ENCODE measurements around the gene SCNN1A. TPM values are rescaled to one million over a fixed set of nuclear protein-coding genes. Genes with fewer than 3 reads are reported as not detected.

SCNN1A gene
- total and polyA plus RNA-seq, 5 experiments from 2014 or later, result 0.06 to 4.7 (median 0.65) TPM

- Mint-ChIP-seq H3K27me3 (peaks cover 0 to 6% (median 0%) of the 10 kb centered on the region in 5 donors), H3K9me3 (no peaks in the 10 kb centered on the region), H3K27ac (peak overlapping the region; percentile 60 to 92 (median 84)), H3K4me1 (peaks cover 37 to 70% (median 62%) of the 10 kb centered on the region in 4 donors), H3K4me3 (peak overlapping the region in 1 of 10 donors; percentile 31), H3K36me3 (peaks cover 0 to 43% (median 10%) of the 10 kb centered on the region in 3 donors)
- peak; percentile 23 to 33 for ATAC-seq
- POLR2A ChIA-PET, result interaction anchor here (0.6 to 1.8 kb wide), 12 partner anchors 9 to 144 kb away, joined by 3 to 9 read pairs (median 4); partner anchors contain the start of genes TAPBPL, TNFRSF1A and VAMP1
- peak in 1 of 10 donors; percentile 27 for DNase-seq
These were observed 48.8 kb downstream of the SCNN1A start for GRCh38 chr12:6326316-6327228.

GRCh38 chr12:6324936-6325750 lies 50.2 kb downstream of the SCNN1A start:
- Mint-ChIP-seq H3K9me3 (no peaks in the 10 kb centered on the region), H3K36me3 (peaks cover 0 to 28% (median 0%) of the 10 kb centered on the region in 3 donors), H3K4me3 (peak overlapping the region in 9 of 10 donors; percentile 4 to 78 (median 66)), H3K4me1 (peaks cover 33 to 66% (median 56%) of the 10 kb centered on the region in 4 donors), H3K27ac (peak overlapping the region; percentile 80 to 94 (median 90)), H3K27me3 (peaks cover 0 to 5% (median 0%) of the 10 kb centered on the region in 5 donors)
- DNase-seq (no peak), ATAC-seq (peak in 1 of 2 donors; percentile 11)
- POLR2A ChIA-PET, result interaction anchor here (0.9 to 1.7 kb wide), 6 partner anchors 10 to 215 kb away, joined by 3 to 16 read pairs (median 3); partner anchors contain the start of gene MRPL51

GRCh38 chr12:6323995-6324711 lies 51.2 kb downstream of the SCNN1A start:
- H3K4me1 Mint-ChIP-seq, result peaks cover 42 to 76% (median 64%) of the 10 kb centered on the region in 4 donors
- POLR2A ChIA-PET, result interaction anchor here (0.6 to 2.7 kb wide), 9 partner anchors 11 to 216 kb away, joined by 3 to 31 read pairs (median 6); partner anchors contain the start of gene MRPL51
- peaks cover 0 to 22% (median 0%) of the 10 kb centered on the region in 3 donors for H3K36me3 Mint-ChIP-seq
- ATAC-seq (no peak), DNase-seq (no peak)
- peak overlapping the region; percentile 75 to 96 (median 84) for H3K4me3 Mint-ChIP-seq
- peak overlapping the region; percentile 89 to 96 (median 92) for H3K27ac Mint-ChIP-seq
- H3K9me3 Mint-ChIP-seq, result no peaks in the 10 kb centered on the region
- H3K27me3 Mint-ChIP-seq, result peaks cover 0 to 10% (median 0%) of the 10 kb centered on the region in 5 donors

GRCh38 chr12:6323340-6323994 lies 51.9 kb downstream of the SCNN1A start:
- H3K36me3 Mint-ChIP-seq, result peaks cover 0 to 16% (median 0%) of the 10 kb centered on the region in 3 donors
- peaks cover 45 to 79% (median 69%) of the 10 kb centered on the region in 4 donors for H3K4me1 Mint-ChIP-seq
- peaks cover 0 to 10% (median 0%) of the 10 kb centered on the region in 5 donors for H3K27me3 Mint-ChIP-seq
- DNase-seq (peak in 7 of 10 donors; percentile 26 to 61 (median 41)), ATAC-seq (peak; percentile 82)
- no peaks in the 10 kb centered on the region for H3K9me3 Mint-ChIP-seq
- peak overlapping the region; percentile 75 to 96 (median 84) for H3K4me3 Mint-ChIP-seq
- POLR2A ChIA-PET, result interaction anchor here (0.6 to 2.7 kb wide), 12 partner anchors 12 to 214 kb away, joined by 3 to 31 read pairs (median 4); no protein-coding TSS in a partner anchor
- peak overlapping the region; percentile 89 to 96 (median 92) for H3K27ac Mint-ChIP-seq

GRCh38 chr12:6322969-6323339 lies 52.4 kb downstream of the SCNN1A start:
- no peak for DNase-seq
- Mint-ChIP-seq H3K9me3 (no peaks in the 10 kb centered on the region), H3K4me3 (peak overlapping the region; percentile 75 to 96 (median 84)), H3K36me3 (peaks cover 0 to 11% (median 0%) of the 10 kb centered on the region in 3 donors), H3K27ac (peak overlapping the region; percentile 89 to 96 (median 92)), H3K27me3 (peaks cover 0 to 10% (median 0%) of the 10 kb centered on the region in 5 donors), H3K4me1 (peaks cover 49 to 82% (median 74%) of the 10 kb centered on the region in 4 donors)
- ATAC-seq, result peak in 1 of 2 donors; percentile 15
- POLR2A ChIA-PET, result interaction anchor here (0.7 to 2.7 kb wide), 11 partner anchors 12 to 215 kb away, joined by 3 to 31 read pairs (median 5); no protein-coding TSS in a partner anchor

GRCh38 chr12:6322352-6322751 lies 53.0 kb downstream of the SCNN1A start:
- peak overlapping the region; percentile 29 to 94 (median 83) for H3K27ac Mint-ChIP-seq
- H3K4me3 Mint-ChIP-seq, result peak overlapping the region in 1 of 10 donors; percentile 44
- ATAC-seq (no peak), DNase-seq (no peak)
- H3K27me3 Mint-ChIP-seq, result peaks cover 0 to 10% (median 0%) of the 10 kb centered on the region in 5 donors
- H3K9me3 Mint-ChIP-seq, result no peaks in the 10 kb centered on the region
- peaks cover 53 to 87% (median 80%) of the 10 kb centered on the region in 4 donors for H3K4me1 Mint-ChIP-seq
- H3K36me3 Mint-ChIP-seq, result peaks cover 0 to 10% (median 0%) of the 10 kb centered on the region in 3 donors
- POLR2A ChIA-PET, result interaction anchor here (0.7 to 2.7 kb wide), 7 partner anchors 13 to 215 kb away, joined by 3 to 31 read pairs (median 4); no protein-coding TSS in a partner anchor

GRCh38 chr12:6321905-6322304 lies 53.5 kb downstream of the SCNN1A start:
- no peaks in the 10 kb centered on the region for H3K9me3 Mint-ChIP-seq
- peak overlapping the region; percentile 61 to 94 (median 83) for H3K27ac Mint-ChIP-seq
- ATAC-seq (no peak), DNase-seq (no peak)
- H3K4me1 Mint-ChIP-seq, result peaks cover 53 to 86% (median 80%) of the 10 kb centered on the region in 4 donors
- peak overlapping the region in 5 of 10 donors; percentile 26 to 50 (median 44) for H3K4me3 Mint-ChIP-seq
- H3K36me3 Mint-ChIP-seq, result peaks cover 0 to 7% (median 0%) of the 10 kb centered on the region in 3 donors
- POLR2A ChIA-PET, result interaction anchor here (0.6 to 2.7 kb wide), 5 partner anchors 13 to 46 kb away, joined by 3 to 31 read pairs (median 10); no protein-coding TSS in a partner anchor
- H3K27me3 Mint-ChIP-seq, result peaks cover 0 to 10% (median 0%) of the 10 kb centered on the region in 5 donors

- Mint-ChIP-seq H3K9me3 (no peaks in the 10 kb centered on the region), H3K27me3 (peaks cover 0 to 10% (median 0%) of the 10 kb centered on the region in 5 donors), H3K4me1 (peaks cover 37 to 64% (median 59%) of the 10 kb centered on the region in 4 donors), H3K4me3 (no peak overlapping the region), H3K27ac (peak overlapping the region in 7 of 10 donors; percentile 37 to 77 (median 60)), H3K36me3 (no peaks in the 10 kb centered on the region)
- POLR2A ChIA-PET, result interaction anchor here (1.2 to 1.8 kb wide), 4 partner anchors 10 to 48 kb away, joined by 3 to 6 read pairs (median 5); no protein-coding TSS in a partner anchor
- ATAC-seq, result no peak
- no peak for DNase-seq
These were observed 55.9 kb downstream of the SCNN1A start for GRCh38 chr12:6319446-6319845.

GRCh38 chr12:6318440-6318879 lies 56.9 kb downstream of the SCNN1A start:
- peaks cover 0 to 10% (median 0%) of the 10 kb centered on the region in 5 donors for H3K27me3 Mint-ChIP-seq
- ATAC-seq, result peak; percentile 16 to 21
- H3K27ac Mint-ChIP-seq, result peak overlapping the region; percentile 10 to 87 (median 64)
- no peaks in the 10 kb centered on the region for H3K9me3 Mint-ChIP-seq
- peaks cover 31 to 54% (median 49%) of the 10 kb centered on the region in 4 donors for H3K4me1 Mint-ChIP-seq
- no peak for DNase-seq
- POLR2A ChIA-PET, result interaction anchor here (0.5 to 1.7 kb wide), 4 partner anchors 11 to 182 kb away, joined by 3 to 5 read pairs (median 4); no protein-coding TSS in a partner anchor
- peak overlapping the region in 9 of 10 donors; percentile 8 to 77 (median 69) for H3K4me3 Mint-ChIP-seq
- no peaks in the 10 kb centered on the region for H3K36me3 Mint-ChIP-seq

- peak; percentile 27 to 50 for ATAC-seq
- H3K4me1 Mint-ChIP-seq, result peaks cover 25 to 48% (median 43%) of the 10 kb centered on the region in 4 donors
- H3K36me3 Mint-ChIP-seq, result no peaks in the 10 kb centered on the region
- no peaks in the 10 kb centered on the region for H3K9me3 Mint-ChIP-seq
- peak overlapping the region; percentile 8 to 79 (median 65) for H3K4me3 Mint-ChIP-seq
- peak overlapping the region in 9 of 10 donors; percentile 10 to 87 (median 73) for H3K27ac Mint-ChIP-seq
- peak in 1 of 10 donors; percentile 64 for DNase-seq
- peaks cover 0 to 7% (median 0%) of the 10 kb centered on the region in 5 donors for H3K27me3 Mint-ChIP-seq
- POLR2A ChIA-PET, result interaction anchor here (0.6 to 1.7 kb wide), 2 partner anchors 22 to 34 kb away, joined by 3 to 5 read pairs; no protein-coding TSS in a partner anchor
These were observed 57.5 kb downstream of the SCNN1A start for GRCh38 chr12:6317693-6318439.
